ENCODE measurements around the gene STAB1.

The STAB1 gene

DNA sequence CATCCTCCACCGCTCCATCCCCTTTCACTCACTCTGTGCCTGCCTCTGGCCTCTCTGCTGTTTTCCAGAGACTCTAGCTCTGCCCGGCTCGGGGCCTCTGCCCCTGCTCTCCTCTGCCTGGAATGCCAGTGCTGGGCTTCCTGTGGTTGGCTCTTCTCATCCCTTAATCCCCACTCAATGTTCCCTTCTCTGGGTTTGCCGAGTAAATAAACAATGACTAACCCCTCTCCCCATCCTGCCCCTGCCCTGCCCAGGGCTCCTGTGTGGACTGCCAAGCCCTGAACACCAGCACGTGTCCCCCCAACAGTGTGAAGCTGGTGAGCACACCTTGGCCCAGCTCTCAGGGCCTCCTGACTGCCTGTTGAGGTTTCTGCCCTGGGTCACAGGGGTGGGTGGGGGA, 12.2 kb downstream of the STAB1 start:
- no peak for DNase-seq (ENCODE audit: low read depth in 2 of 2)

- no peak for DNase-seq (ENCODE audit: low read depth in 2 of 2)
Observed at GRCh38 chr3:52509753-52510328, 14.7 kb downstream of the STAB1 start.

GRCh38 chr3:52511509-52511908, 16.4 kb downstream of the STAB1 start:
- DNase-seq (ENCODE audit: low read depth in 2 of 2), result no peak

DNA sequence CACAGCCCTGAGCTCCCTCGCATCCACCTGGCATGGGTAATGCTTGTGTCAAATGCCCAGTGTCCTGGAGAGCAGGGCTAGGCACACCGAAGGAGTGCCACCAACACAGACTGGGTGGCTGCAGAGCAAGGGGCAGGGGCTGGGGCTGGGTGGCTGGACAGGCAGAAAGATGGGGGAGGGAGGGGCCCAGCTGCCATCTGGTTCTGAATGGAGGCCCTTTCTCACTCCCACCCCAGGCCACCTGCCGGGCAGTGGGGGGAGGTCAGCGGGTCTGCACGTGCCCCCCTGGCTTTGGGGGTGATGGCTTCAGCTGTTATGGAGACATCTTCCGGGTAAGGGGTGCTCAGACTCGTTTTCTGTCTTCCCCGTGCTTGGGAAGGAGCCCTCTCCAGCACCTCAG, 17.0 kb downstream of the STAB1 start:
- DNase-seq (ENCODE audit: low read depth in 2 of 2), result no peak

GRCh38 chr3:52512727-52513126, 17.6 kb downstream of the STAB1 start:
- DNase-seq (ENCODE audit: low read depth in 2 of 2), result no peak

GRCh38 chr3:52513281-52513680, 18.1 kb downstream of the STAB1 start:
- DNase-seq (ENCODE audit: low read depth in 2 of 2), result no peak

GRCh38 chr3:52514576-52514975, 19.4 kb downstream of the STAB1 start:
- DNase-seq (ENCODE audit: low read depth in 2 of 2), result no peak

DNA sequence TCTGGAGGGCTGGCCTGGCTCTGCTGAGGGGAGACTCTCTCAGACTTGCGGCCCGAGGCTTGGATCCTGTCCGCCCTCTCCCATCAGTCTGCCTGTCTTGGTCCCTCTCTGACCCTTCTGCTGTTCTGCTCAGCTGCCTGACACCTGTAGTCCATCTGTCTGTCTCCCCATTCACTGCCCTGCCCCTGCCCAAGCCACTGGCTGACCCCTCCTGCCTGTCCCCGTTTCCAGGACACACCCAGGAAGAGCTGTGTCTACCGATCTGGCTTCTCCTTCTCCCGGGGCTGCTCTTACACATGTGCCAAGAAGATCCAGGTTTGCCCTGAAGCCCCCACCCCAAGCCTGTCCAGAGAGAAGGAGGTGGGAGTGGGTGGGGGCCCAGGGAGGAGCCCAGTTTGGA, 20.1 kb downstream of the STAB1 start:
- DNase-seq (ENCODE audit: low read depth in 2 of 2), result no peak

- no peak for DNase-seq (ENCODE audit: low read depth in 2 of 2)
Observed at GRCh38 chr3:52516509-52517195, 21.5 kb downstream of the STAB1 start.

GRCh38 chr3:52517796-52518722, 22.9 kb downstream of the STAB1 start:
- no peak for DNase-seq (ENCODE audit: low read depth in 2 of 2)

- DNase-seq (ENCODE audit: low read depth in 2 of 2), result no peak
Observed at GRCh38 chr3:52518723-52519444, 23.7 kb downstream of the STAB1 start.

DNA sequence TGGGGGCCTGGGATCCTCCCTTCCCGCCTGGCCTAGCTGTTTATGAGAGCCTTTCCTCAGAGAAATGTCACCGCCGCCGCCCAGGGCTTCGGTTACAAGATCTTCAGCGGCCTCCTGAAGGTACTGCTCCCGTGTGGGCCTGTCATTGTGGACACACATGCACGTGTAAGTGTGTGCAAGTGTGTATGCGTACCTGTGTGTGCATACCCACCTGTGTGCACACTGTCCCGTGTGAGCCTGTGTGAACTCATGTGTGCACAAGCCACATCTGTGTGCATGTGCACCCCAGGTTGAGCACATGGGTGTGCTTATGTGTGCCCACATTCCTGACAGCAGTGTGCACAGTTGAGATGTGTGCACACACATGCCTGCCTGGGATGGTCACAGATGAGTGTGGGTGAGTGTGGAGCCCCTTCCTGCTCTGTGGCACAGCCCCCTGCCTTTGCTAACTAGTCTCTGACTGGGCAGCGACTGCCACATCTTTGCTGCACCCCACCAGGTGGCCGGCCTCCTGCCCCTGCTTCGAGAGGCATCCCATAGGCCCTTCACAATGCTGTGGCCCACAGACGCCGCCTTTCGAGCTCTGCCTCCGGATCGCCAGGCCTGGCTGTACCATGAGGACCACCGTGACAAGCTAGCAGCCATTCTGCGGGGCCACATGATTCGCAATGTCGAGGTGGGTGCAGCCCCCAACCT, 24.5 kb downstream of the STAB1 start:
- DNase-seq (ENCODE audit: low read depth in 2 of 2), result no peak

DNA sequence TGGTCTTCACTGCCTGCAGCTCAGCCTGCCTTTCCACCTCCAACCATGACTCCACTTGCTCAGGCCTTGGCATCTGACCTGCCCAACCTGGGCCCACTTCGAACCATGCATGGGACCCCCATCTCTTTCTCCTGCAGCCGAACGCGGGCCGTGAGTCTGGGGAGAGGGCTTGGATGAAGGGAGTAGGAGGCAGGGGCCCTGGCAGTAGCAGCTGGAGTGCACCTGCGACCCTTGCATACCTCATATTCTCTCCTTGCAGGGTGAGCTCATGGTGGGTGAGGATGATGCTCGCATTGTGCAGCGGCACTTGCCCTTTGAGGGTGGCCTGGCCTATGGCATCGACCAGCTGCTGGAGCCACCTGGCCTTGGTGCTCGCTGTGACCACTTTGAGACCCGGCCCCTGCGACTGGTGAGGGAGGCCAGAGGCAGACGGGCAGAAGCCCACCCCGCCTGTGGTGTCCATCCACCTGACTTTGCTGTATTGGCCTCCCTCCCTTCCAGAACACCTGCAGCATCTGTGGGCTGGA, 25.1 kb downstream of the STAB1 start:
- no peak for DNase-seq (ENCODE audit: low read depth in 2 of 2)

DNA sequence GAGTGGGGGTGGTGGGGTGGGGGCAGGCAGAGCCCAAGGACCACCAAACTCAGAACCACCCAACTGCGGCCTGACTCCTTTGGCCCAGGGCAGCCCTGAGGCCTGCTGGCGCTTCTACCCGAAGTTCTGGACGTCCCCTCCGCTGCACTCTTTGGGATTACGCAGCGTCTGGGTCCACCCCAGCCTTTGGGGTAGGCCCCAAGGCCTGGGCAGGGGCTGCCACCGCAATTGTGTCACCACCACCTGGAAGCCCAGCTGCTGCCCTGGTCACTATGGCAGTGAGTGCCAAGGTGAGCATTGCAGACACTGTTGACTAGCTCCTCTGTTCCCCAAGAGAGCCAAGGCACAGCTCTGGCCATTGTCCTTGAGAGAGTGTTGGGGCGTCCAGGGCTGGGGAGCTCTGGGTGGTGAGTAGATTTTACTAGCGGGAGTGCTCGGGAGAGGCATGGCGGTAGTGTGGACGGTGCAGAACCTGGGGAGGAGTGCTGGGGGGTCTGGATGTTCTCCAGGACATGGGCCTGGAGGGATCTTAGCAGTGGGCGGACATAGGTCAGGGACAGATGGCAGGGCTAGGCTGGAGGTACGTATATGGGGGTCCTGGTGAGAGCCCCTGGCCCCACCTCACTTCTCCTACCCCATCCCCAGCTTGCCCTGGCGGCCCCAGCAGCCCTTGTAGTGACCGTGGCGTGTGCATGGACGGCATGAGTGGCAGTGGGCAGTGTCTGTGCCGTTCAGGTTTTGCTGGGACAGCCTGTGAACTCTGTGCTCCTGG, 25.8 kb downstream of the STAB1 start:
- DNase-seq (ENCODE audit: low read depth in 2 of 2), result no peak

DNA sequence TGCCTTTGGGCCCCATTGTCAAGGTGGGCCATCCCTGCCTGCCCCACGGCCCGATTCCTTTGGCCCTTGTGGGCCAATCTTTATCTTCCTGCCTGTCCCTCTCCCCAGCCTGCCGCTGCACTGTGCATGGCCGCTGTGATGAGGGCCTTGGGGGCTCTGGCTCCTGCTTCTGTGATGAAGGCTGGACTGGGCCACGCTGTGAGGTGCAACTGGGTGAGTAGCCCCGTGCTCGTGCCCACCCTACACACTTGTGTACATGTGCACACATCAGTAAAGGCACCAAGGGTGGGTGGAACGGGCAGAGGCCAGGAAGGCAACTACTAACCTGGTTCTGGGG, 26.3 kb downstream of the STAB1 start:
- DNase-seq (ENCODE audit: low read depth in 2 of 2), result no peak

DNA sequence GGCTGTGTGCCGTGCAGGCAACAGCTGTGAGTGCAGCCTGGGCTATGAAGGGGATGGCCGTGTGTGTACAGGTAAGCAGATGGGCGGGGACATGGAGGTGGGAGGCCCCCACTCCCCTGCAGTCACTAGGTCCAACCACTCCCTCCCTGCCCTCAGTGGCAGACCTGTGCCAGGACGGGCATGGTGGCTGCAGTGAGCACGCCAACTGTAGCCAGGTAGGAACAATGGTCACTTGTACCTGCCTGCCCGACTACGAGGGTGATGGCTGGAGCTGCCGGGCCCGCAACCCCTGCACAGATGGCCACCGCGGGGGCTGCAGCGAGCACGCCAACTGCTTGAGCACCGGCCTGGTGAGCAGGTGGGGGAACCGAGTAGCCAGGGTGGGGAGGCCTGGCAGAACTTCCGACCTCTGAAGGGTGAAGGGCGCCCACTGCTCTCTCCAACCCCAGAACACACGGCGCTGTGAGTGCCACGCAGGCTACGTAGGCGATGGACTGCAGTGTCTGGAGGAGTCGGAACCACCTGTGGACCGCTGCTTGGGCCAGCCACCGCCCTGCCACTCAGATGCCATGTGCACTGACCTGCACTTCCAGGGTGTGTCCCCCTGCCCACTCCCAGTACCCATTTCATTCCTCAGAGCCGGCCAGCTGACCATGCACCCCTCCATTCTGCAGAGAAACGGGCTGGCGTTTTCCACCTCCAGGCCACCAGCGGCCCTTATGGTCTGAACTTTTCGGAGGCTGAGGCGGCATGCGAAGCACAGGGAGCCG, 26.9 kb downstream of the STAB1 start:
- no peak for DNase-seq (ENCODE audit: low read depth in 2 of 2)

- DNase-seq (ENCODE audit: low read depth in 2 of 2), result no peak
Observed at GRCh38 chr3:52522651-52523251, 27.6 kb downstream of the STAB1 start.

DNA sequence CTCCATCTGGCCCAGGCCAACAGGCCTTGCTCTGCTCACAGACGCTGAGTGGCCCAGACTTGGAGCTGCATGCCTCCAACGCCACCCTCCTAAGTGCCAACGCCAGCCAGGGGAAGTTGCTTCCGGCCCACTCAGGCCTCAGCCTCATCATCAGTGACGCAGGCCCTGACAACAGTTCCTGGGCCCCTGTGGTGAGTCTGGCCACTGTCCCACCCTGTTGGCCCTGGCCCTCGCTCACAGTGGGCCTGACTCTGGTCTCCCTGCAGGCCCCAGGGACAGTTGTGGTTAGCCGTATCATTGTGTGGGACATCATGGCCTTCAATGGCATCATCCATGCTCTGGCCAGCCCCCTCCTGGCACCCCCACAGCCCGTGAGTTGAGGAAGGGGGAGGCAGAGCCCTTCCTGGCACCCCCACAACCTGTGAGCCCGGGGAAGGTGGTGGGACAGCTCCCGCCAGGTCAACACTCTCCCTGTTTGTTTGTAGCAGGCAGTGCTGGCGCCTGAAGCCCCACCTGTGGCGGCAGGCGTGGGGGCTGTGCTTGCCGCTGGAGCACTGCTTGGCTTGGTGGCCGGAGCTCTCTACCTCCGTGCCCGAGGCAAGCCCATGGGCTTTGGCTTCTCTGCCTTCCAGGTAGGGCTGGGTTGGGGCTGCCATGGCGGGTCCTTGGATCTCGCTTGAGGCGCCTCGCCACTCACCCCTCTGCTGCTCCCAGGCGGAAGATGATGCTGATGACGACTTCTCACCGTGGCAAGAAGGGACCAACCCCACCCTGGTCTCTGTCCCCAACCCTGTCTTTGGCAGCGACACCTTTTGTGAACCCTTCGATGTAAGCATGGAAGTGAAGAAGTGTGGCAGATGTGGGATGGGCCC, 28.5 kb downstream of the STAB1 start:
- no peak for DNase-seq (ENCODE audit: low read depth in 2 of 2)

Measured in fibroblast of skin of left biceps (primary cell).